Activated T-helper 2 cell treated with anti-CD3 and anti-CD28 coated beads, Interferon-gamma antibody, Interleukin-2, Interleukin-4, amounts not matched to agents 10 μg/mL and 5 μg/mL and 100 μg/mL, durations not matched to agents 14 hours and 24 hours and 36 hours (primary cell): ENCODE results near the gene CLIC3. TPM values are rescaled to one million over a fixed set of nuclear protein-coding genes. Genes with fewer than 3 reads are reported as not detected.

Experiments used
- total RNA-seq: library from RNA; stranded (reverse); gene quantifications from 2 replicates; pipeline ENCODE4 v1.2.3, GENCODE V29; 2022

The CLIC3 gene
- total RNA-seq, 1 donor from 2014 or later: not detected

Other genes with a start within 250 kb of the CLIC3 start
- gene LCN6, start 248.0 kb downstream of the CLIC3 start, total RNA-seq: not detected in 2 replicates
- not detected in 2 replicates for gene LCN8, start 238.3 kb downstream of the CLIC3 start, total RNA-seq
- gene LCN15, start 232.1 kb downstream of the CLIC3 start, total RNA-seq: not detected in 2 replicates
- 34.4 and 34.7 TPM in 2 replicates for gene TMEM141, start 205.2 kb downstream of the CLIC3 start, total RNA-seq
- gene CCDC183, start 200.2 kb downstream of the CLIC3 start, total RNA-seq: 0.11 TPM in 1 of 2 replicates, not detected in the other
- gene RABL6, start 188.6 kb downstream of the CLIC3 start, total RNA-seq: 108 and 111 TPM in 2 replicates
- 5.0 and 5.1 TPM in 2 replicates for gene AJM1, start 154.1 kb downstream of the CLIC3 start, total RNA-seq
- 127 and 133 TPM in 2 replicates for gene PHPT1, start 147.2 kb downstream of the CLIC3 start, total RNA-seq
- 19.0 and 21.0 TPM in 2 replicates for gene MAMDC4, start 144.2 kb downstream of the CLIC3 start, total RNA-seq
- 381 and 410 TPM in 2 replicates for gene EDF1, start 130.3 kb downstream of the CLIC3 start, total RNA-seq
- gene TRAF2, start 110.1 kb downstream of the CLIC3 start, total RNA-seq: 59.5 and 60.4 TPM in 2 replicates
- gene FBXW5, start 51.8 kb downstream of the CLIC3 start, total RNA-seq: 94.4 and 95.9 TPM in 2 replicates
- 0.76 and 0.89 TPM in 2 replicates for gene C8G, start 51.3 kb downstream of the CLIC3 start, total RNA-seq
- 2.0 and 2.1 TPM in 2 replicates for gene LCN12, start 44.3 kb downstream of the CLIC3 start, total RNA-seq
- not detected in 2 replicates for gene PTGDS, start 19.1 kb downstream of the CLIC3 start, total RNA-seq
- gene LCNL1, start 13.6 kb downstream of the CLIC3 start, total RNA-seq: not detected in 2 replicates
- gene PAXX, start 4.1 kb downstream of the CLIC3 start, total RNA-seq: 60.5 and 72.6 TPM in 2 replicates
- 27.4 and 31.4 TPM in 2 replicates for gene ABCA2, start 31.7 kb upstream of the CLIC3 start, total RNA-seq
- gene FUT7, start 35.5 kb upstream of the CLIC3 start, total RNA-seq: 0.21 TPM in 1 of 2 replicates, not detected in the other
- 32.7 and 36.0 TPM in 2 replicates for gene NPDC1, start 49.6 kb upstream of the CLIC3 start, total RNA-seq
- not detected in 2 replicates for gene ENTPD2, start 57.5 kb upstream of the CLIC3 start, total RNA-seq
- gene SAPCD2, start 74.0 kb upstream of the CLIC3 start, total RNA-seq: 26.5 and 27.1 TPM in 2 replicates
- gene UAP1L1, start 80.9 kb upstream of the CLIC3 start, total RNA-seq: 20.0 and 22.3 TPM in 2 replicates
- 47.5 and 52.2 TPM in 2 replicates for gene MAN1B1, start 90.4 kb upstream of the CLIC3 start, total RNA-seq
- gene DPP7, start 118.2 kb upstream of the CLIC3 start, total RNA-seq: 318 and 321 TPM in 2 replicates
- 0.07 TPM in 1 of 2 replicates, not detected in the other for gene GRIN1, start 142.6 kb upstream of the CLIC3 start, total RNA-seq
- gene LRRC26, start 173.5 kb upstream of the CLIC3 start, total RNA-seq: 0.21 and 0.34 TPM in 2 replicates
- gene TMEM210, start 175.5 kb upstream of the CLIC3 start, total RNA-seq: not detected in 2 replicates
- gene ANAPC2, start 192.0 kb upstream of the CLIC3 start, total RNA-seq: 52.3 and 58.5 TPM in 2 replicates
- gene SSNA1, start 192.1 kb upstream of the CLIC3 start, total RNA-seq: 91.6 and 91.8 TPM in 2 replicates
- gene TPRN, start 204.2 kb upstream of the CLIC3 start, total RNA-seq: 16.4 and 18.2 TPM in 2 replicates
- 34.9 and 35.0 TPM in 2 replicates for gene TMEM203, start 209.1 kb upstream of the CLIC3 start, total RNA-seq
- 38.2 and 40.2 TPM in 2 replicates for gene NDOR1, start 209.1 kb upstream of the CLIC3 start, total RNA-seq
- gene RNF208, start 225.7 kb upstream of the CLIC3 start, total RNA-seq: 9.5 and 10.1 TPM in 2 replicates
- gene CYSRT1, start 228.6 kb upstream of the CLIC3 start, total RNA-seq: 0.41 and 0.50 TPM in 2 replicates
- gene RNF224, start 230.9 kb upstream of the CLIC3 start, total RNA-seq: not detected in 2 replicates
- gene SLC34A3, start 234.3 kb upstream of the CLIC3 start, total RNA-seq: not detected in 2 replicates
- 357 and 361 TPM in 2 replicates for gene TUBB4B, start 244.7 kb upstream of the CLIC3 start, total RNA-seq